SK-N-SH treated with all-trans-retinoic acid at 6 μM for 48 hours (cell line): ENCODE measurements around the gene SRPK2.

Experiments
- ATAC-seq: fragments of 200-7000 bp; cut with Tn5 transposase; 3 replicates; pipeline ENCODE4 v1.9.1; 2020; ENCODE audit warnings: mild to moderate bottlenecking, moderate library complexity
- ARNTL ChIP-seq: fragments of 450-650 bp; formaldehyde crosslinking; IDR thresholded peaks from 2 replicates; pipeline ENCODE4 v1.5.0; 2020; ENCODE audit warnings: low read depth, mild to moderate bottlenecking, moderate library complexity, borderline replicate concordance
- BACH2 ChIP-seq: fragments of 250-450 bp; sonication (Bioruptor Pico); IDR thresholded peaks from 2 replicates; pipeline ENCODE4 v1.9.0; 2021; ENCODE audit warnings: mild to moderate bottlenecking, borderline replicate concordance
- CSDC2 ChIP-seq: fragments of 250-450 bp; sonication (Bioruptor Pico); IDR thresholded peaks from 2 replicates; pipeline ENCODE4 v1.5.0; 2020; ENCODE audit warnings: mild to moderate bottlenecking, moderate library complexity
- ESRRG ChIP-seq: fragments of 250-450 bp; sonication (Bioruptor Pico); IDR thresholded peaks from 2 replicates; pipeline ENCODE4 v1.6.1; 2021; ENCODE audit warnings: mild to moderate bottlenecking
- GLIS3 ChIP-seq: fragments of 250-450 bp; sonication (Bioruptor Pico); IDR thresholded peaks from 2 replicates; pipeline ENCODE4 v1.5.0; 2020; ENCODE audit warnings: mild to moderate bottlenecking, moderate library complexity
- ISL1 ChIP-seq: fragments of 250-450 bp; sonication (Bioruptor Pico); IDR thresholded peaks from 2 replicates; pipeline ENCODE4 v2.1.2; 2022; ENCODE audit warnings: mild to moderate bottlenecking, moderate library complexity
- OSR1 ChIP-seq: fragments of 250-450 bp; sonication (Bioruptor Pico); IDR thresholded peaks from 2 replicates; pipeline ENCODE4 v1.8.0; 2022; ENCODE audit warnings: moderate library complexity, mild to moderate bottlenecking, inconsistent platforms
- PPARA ChIP-seq: fragments of 250-450 bp; sonication (Bioruptor Pico); IDR thresholded peaks from 2 replicates; pipeline ENCODE4 v1.5.0; 2020; ENCODE audit warnings: mild to moderate bottlenecking, borderline replicate concordance
- RARB ChIP-seq: fragments of 250-450 bp; sonication (Bioruptor Pico); IDR thresholded peaks from 2 replicates; pipeline ENCODE4 v1.8.0; 2021; ENCODE audit warnings: mild to moderate bottlenecking, moderate library complexity
- SNAI2 ChIP-seq: fragments of 250-450 bp; sonication (Bioruptor Pico); IDR thresholded peaks from 2 replicates; pipeline ENCODE4 v1.5.0; 2020; ENCODE audit warnings: mild to moderate bottlenecking, moderate library complexity
- TCF4 ChIP-seq: fragments of 250-450 bp; sonication (Bioruptor Pico); IDR thresholded peaks from 2 replicates; pipeline ENCODE4 v1.8.0; 2021; ENCODE audit warnings: mild to moderate bottlenecking, moderate library complexity, borderline replicate concordance
- TOX ChIP-seq: fragments of 250-450 bp; sonication (Bioruptor Pico); IDR thresholded peaks from 2 replicates; pipeline ENCODE4 v1.8.0; 2021; ENCODE audit warnings: mild to moderate bottlenecking, moderate library complexity, borderline replicate concordance
- ZC3H10 ChIP-seq: fragments of 250-450 bp; sonication (Bioruptor Pico); IDR thresholded peaks from 2 replicates; pipeline ENCODE4 v1.5.1; 2021; ENCODE audit warnings: mild to moderate bottlenecking, moderate library complexity
- ZFP3 ChIP-seq: fragments of 250-450 bp; sonication (Bioruptor Pico); IDR thresholded peaks from 2 replicates; pipeline ENCODE4 v1.5.0; 2020; ENCODE audit warnings: mild to moderate bottlenecking, moderate library complexity
- ZFP30 ChIP-seq: fragments of 450-650 bp; formaldehyde crosslinking; IDR thresholded peaks from 2 replicates; pipeline ENCODE4 v1.5.0; 2022; ENCODE audit warnings: mild to moderate bottlenecking, moderate library complexity
- ZNF565 ChIP-seq: fragments of 450-650 bp; formaldehyde crosslinking; conservative IDR thresholded peaks from 2 replicates; pipeline ENCODE4 v1.5.0; 2020; ENCODE audit warnings: low read depth, mild to moderate bottlenecking, moderate library complexity
- ZNF70 ChIP-seq: fragments of 450-650 bp; formaldehyde crosslinking; IDR thresholded peaks from 2 replicates; pipeline ENCODE4 v1.5.0; 2020; ENCODE audit warnings: mild to moderate bottlenecking, moderate library complexity
- ZNF8 ChIP-seq: fragments of 450-650 bp; formaldehyde crosslinking; IDR thresholded peaks from 2 replicates; pipeline ENCODE4 v1.5.0; 2020; ENCODE audit warnings: mild to moderate bottlenecking, moderate library complexity
- TF ChIP-seq, protein P1 (sequence below): fragments of 250-450 bp; sonication (Bioruptor Pico); IDR thresholded peaks from 2 replicates; pipeline ENCODE4 v1.5.1; 2021; ENCODE audit warnings: mild to moderate bottlenecking, moderate library complexity
- TF ChIP-seq, protein P2 (sequence below): fragments of 250-450 bp; sonication (Bioruptor Pico); IDR thresholded peaks from 2 replicates; pipeline ENCODE4 v1.5.0; 2020; ENCODE audit warnings: mild to moderate bottlenecking, moderate library complexity
- TF ChIP-seq, protein P3 (sequence below): fragments of 250-450 bp; sonication (Bioruptor Pico); IDR thresholded peaks from 2 replicates; pipeline ENCODE4 v1.8.0; 2021; ENCODE audit warnings: low read depth, mild to moderate bottlenecking, moderate library complexity, borderline replicate concordance
- TF ChIP-seq, protein P4 (sequence below): fragments of 250-450 bp; sonication (Bioruptor Pico); IDR thresholded peaks from 2 replicates; pipeline ENCODE4 v1.8.0; 2020; ENCODE audit warnings: mild to moderate bottlenecking, moderate library complexity, borderline replicate concordance

SRPK2 gene

DNA sequence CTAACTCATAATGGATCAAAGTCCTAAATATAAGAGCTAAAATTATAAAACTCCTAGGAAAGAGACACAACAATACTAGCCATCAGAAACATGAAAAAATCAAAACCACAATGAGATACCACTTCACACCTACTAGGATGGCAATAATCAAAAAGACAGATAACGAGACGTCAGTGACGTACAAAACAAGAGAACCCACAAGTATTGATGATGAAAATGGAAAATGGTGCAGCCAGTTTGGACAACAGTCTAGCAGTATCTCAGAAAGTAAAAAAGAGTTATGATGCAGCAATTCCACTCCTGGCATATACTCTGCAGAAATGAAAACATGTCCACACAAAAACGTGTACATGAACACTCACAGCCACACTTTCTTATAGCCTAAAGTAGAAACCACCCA lies 173.5 kb downstream of the SRPK2 start:
- ATAC-seq, result no peak
- no peak for TF ChIP-seq ZFP30 (CRISPR knock-in tag)
- 0 out of 2 replicates have a peak, but pooled peaks have one; percentile 20 for TF ChIP-seq ZNF8 (CRISPR knock-in tag)
- TF ChIP-seq, all 23 proteins: peak for 1

DNA sequence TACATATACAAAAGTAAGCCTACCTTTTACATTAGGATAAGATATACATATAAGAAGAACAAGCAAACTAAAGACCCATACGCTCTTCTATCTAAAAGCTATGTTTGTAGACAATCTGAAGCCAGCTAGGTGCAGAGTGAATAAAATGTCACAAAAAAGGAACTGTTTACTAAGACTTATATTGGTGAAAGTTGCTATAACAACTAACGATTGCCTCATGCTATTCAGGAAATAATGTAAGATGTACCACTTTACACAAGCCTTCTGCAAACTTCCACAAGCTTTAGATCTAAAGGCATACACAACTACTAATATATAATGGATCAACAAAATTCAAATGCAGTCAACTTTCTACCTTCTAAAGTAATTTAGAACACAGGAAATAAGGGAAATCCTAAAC lies 175.1 kb downstream of the SRPK2 start:
- no peak for ATAC-seq

DNA sequence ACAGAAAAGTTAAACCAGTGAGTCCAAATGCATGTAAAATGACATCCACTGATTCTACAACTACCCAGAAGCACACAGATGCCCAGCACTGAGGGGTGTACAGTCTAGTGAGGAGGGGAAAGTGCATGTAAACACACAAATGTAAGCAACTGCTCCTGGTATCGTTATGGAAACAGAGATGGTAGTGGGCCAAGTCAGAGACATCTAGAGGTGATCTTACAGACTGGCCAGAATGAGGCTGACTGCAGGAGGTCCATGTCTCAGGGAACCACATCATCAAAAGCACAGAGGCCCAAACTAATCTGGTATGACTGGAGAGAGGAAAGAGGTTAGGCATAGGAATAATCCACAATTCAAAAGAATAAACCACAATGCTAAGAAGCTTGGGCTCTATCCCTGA lies 176.5 kb downstream of the SRPK2 start:
- ATAC-seq, result no peak
- TF ChIP-seq GLIS3 (no peak), CSDC2 (CRISPR knock-in tag) (no peak), ZC3H10 (CRISPR knock-in tag) (no peak), ESRRG (no peak), PPARA (CRISPR knock-in tag) (no peak), ZNF565 (CRISPR knock-in tag) (no peak), OSR1 (no peak), ZNF70 (no peak)
- TF ChIP-seq, protein P1, sequence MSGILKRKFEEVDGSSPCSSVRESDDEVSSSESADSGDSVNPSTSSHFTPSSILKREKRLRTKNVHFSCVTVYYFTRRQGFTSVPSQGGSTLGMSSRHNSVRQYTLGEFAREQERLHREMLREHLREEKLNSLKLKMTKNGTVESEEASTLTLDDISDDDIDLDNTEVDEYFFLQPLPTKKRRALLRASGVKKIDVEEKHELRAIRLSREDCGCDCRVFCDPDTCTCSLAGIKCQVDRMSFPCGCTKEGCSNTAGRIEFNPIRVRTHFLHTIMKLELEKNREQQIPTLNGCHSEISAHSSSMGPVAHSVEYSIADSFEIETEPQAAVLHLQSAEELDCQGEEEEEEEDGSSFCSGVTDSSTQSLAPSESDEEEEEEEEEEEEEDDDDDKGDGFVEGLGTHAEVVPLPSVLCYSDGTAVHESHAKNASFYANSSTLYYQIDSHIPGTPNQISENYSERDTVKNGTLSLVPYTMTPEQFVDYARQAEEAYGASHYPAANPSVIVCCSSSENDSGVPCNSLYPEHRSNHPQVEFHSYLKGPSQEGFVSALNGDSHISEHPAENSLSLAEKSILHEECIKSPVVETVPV (CRISPR knock-in tag), result no peak
- TF ChIP-seq, protein P2, sequence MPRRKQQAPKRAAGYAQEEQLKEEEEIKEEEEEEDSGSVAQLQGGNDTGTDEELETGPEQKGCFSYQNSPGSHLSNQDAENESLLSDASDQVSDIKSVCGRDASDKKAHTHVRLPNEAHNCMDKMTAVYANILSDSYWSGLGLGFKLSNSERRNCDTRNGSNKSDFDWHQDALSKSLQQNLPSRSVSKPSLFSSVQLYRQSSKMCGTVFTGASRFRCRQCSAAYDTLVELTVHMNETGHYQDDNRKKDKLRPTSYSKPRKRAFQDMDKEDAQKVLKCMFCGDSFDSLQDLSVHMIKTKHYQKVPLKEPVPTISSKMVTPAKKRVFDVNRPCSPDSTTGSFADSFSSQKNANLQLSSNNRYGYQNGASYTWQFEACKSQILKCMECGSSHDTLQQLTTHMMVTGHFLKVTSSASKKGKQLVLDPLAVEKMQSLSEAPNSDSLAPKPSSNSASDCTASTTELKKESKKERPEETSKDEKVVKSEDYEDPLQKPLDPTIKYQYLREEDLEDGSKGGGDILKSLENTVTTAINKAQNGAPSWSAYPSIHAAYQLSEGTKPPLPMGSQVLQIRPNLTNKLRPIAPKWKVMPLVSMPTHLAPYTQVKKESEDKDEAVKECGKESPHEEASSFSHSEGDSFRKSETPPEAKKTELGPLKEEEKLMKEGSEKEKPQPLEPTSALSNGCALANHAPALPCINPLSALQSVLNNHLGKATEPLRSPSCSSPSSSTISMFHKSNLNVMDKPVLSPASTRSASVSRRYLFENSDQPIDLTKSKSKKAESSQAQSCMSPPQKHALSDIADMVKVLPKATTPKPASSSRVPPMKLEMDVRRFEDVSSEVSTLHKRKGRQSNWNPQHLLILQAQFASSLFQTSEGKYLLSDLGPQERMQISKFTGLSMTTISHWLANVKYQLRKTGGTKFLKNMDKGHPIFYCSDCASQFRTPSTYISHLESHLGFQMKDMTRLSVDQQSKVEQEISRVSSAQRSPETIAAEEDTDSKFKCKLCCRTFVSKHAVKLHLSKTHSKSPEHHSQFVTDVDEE (CRISPR knock-in tag), result no peak
- TF ChIP-seq, protein P3, sequence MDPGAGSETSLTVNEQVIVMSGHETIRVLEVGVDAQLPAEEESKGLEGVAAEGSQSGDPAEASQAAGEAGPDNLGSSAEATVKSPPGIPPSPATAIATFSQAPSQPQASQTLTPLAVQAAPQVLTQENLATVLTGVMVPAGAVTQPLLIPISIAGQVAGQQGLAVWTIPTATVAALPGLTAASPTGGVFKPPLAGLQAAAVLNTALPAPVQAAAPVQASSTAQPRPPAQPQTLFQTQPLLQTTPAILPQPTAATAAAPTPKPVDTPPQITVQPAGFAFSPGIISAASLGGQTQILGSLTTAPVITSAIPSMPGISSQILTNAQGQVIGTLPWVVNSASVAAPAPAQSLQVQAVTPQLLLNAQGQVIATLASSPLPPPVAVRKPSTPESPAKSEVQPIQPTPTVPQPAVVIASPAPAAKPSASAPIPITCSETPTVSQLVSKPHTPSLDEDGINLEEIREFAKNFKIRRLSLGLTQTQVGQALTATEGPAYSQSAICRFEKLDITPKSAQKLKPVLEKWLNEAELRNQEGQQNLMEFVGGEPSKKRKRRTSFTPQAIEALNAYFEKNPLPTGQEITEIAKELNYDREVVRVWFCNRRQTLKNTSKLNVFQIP (CRISPR knock-in tag), result no peak

More for the DNA sequence above, 175.1 kb downstream of the SRPK2 start:
- TF ChIP-seq, protein P3 (CRISPR knock-in tag), result no peak
- TF ChIP-seq OSR1 (no peak), ESRRG (no peak), ZNF70 (no peak), ZFP30 (CRISPR knock-in tag) (no peak), ZC3H10 (CRISPR knock-in tag) (no peak), RARB (CRISPR knock-in tag) (no peak), TOX (CRISPR knock-in tag) (no peak), PPARA (CRISPR knock-in tag) (no peak), TCF4 (CRISPR knock-in tag) (no peak)

DNA sequence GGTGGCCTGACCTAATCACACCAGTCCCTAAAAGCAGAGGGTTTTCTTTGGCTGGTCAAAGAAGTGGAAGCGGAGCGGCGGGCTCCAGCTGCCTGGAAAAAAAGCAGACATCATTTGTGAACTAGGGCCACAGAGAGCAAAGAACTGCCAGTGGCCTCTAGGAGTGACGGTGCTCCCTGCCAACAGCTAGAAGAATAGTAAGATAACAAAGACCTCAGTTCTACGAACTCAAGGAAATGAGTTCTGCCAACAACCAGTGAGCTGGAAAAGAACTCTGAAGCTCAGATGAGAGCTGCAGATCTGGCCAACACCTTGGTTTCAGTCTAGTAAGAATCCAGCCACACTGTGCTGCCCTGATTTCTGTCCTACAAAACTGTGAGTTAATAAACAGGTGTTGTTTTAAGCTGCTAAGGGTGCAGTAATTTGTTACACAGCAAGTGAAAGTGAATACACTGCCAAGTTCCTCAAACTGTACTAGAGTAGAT lies 178.0 kb downstream of the SRPK2 start:
- no peak for TF ChIP-seq ISL1 (CRISPR knock-in tag)
- TF ChIP-seq, all 23 proteins: peak for 0
- no peak for ATAC-seq

DNA sequence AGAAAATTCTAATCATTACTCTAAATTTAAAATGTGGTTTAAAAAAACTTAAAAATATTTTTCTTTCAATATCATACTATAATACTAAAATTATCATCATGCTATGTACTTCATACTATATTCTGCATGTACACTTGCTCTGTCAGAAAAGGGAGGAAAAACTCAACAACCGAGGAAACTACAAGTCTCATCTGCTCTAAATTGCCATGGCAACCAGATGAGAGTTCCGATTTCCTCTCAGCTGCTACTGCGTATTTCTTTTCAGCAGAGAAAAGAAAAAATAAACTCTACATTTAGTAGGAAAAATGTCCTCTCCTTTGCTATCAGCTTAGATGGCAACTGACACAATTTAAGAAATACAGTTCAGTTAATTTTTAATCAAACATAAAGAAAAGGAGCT lies 178.9 kb downstream of the SRPK2 start:
- TF ChIP-seq ARNTL (CRISPR knock-in tag) (no peak), ZNF8 (CRISPR knock-in tag) (no peak), OSR1 (no peak), BACH2 (CRISPR knock-in tag) (no peak), SNAI2 (no peak), TCF4 (CRISPR knock-in tag) (no peak), ZFP3 (no peak), ESRRG (no peak)
- TF ChIP-seq, protein P4, sequence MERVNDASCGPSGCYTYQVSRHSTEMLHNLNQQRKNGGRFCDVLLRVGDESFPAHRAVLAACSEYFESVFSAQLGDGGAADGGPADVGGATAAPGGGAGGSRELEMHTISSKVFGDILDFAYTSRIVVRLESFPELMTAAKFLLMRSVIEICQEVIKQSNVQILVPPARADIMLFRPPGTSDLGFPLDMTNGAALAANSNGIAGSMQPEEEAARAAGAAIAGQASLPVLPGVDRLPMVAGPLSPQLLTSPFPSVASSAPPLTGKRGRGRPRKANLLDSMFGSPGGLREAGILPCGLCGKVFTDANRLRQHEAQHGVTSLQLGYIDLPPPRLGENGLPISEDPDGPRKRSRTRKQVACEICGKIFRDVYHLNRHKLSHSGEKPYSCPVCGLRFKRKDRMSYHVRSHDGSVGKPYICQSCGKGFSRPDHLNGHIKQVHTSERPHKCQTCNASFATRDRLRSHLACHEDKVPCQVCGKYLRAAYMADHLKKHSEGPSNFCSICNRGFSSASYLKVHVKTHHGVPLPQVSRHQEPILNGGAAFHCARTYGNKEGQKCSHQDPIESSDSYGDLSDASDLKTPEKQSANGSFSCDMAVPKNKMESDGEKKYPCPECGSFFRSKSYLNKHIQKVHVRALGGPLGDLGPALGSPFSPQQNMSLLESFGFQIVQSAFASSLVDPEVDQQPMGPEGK (CRISPR knock-in tag), result no peak
- ATAC-seq, result no peak
